AG04450 (cell line): ENCODE results near the gene MC5R. TPM values are rescaled to one million over a fixed set of nuclear protein-coding genes. Genes with fewer than 3 reads are reported as not detected.

Experiments
- CTCF ChIA-PET: fragments of 300-600, 350-600 bp; formaldehyde crosslinking; extraction: SDS; loops from one replicate; lab custom pipeline; 2022; ENCODE audit warnings: antibody characterized with exemption, inconsistent platforms; lab: Charles Lee
- POLR2A ChIA-PET: fragments of 350-600 bp; formaldehyde crosslinking; extraction: SDS; loops from one replicate; lab custom pipeline; 2021; ENCODE audit warnings: antibody characterized with exemption, inconsistent platforms; lab: Yijun Ruan, JAX
- DNase-seq: peaks from one replicate; pipeline ENCODE4 v3.0.0-alpha.2; 2011; ENCODE audit warnings: low read depth, low spot score
- H3K27ac ChIP-seq: one replicate; pipeline ENCODE4 v1.5.1; 2012; ENCODE audit warnings: low read depth, low read length, control low read depth
- H3K27me3 ChIP-seq: one replicate; pipeline ENCODE4 v1.6.0; 2012; ENCODE audit warnings: low read length; ENCODE audit not compliant: control insufficient read depth, insufficient read depth
- H3K4me3 ChIP-seq: 2 replicates; pipeline ENCODE4 v1.5.1; 2011; ENCODE audit warnings: mild to moderate bottlenecking, low read depth, low read length, control low read depth
- H3K9me3 ChIP-seq: 2 replicates; pipeline ENCODE4 v1.5.1; 2012; ENCODE audit warnings: low read length; ENCODE audit not compliant: control insufficient read depth, insufficient read depth
- polyA plus RNA-seq: library from polyadenylated mRNA; depleted of rRNA; stranded (reverse); fragments of >200 nt; gene quantifications from 2 replicates; pipeline ENCODE4 v1.2.3, GENCODE V29; 2011
- TF ChIP-seq, protein P1 (sequence below): IDR thresholded peaks from 2 replicates; pipeline ENCODE4 v1.5.1; 2011; ENCODE audit warnings: low read depth, low read length, control low read depth, inconsistent platforms

Gene MC5R
- polyA plus RNA-seq, 1 experiment = not detected

DNA sequence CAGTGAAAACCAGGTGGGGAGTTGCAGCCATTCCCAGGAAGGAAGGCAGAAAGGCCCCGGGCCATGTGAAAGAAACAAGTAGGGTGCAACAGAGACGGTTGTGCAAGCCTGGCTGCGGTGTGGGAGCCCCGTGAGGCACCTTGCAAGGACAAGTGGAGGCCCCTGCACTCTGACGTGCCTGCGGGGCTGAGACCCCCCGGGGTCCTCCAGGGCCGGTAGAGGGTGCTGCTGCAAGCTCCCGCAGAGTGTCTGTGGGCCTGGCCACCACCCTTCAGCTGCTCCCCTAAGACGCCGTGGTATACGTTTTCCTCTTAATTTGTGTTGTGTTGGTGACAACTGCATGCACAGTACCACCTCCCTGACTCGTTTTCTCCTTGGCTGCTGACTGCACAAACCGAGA, 27.4 kb upstream of the MC5R start:
- CTCF ChIA-PET = no interaction called here
- POLR2A ChIA-PET = no interaction called here
- DNase-seq = no peak
- H3K27ac ChIP-seq = no peak overlapping the region
- H3K27me3 ChIP-seq = no peaks in the 10 kb centered on the region
- H3K4me3 ChIP-seq = no peak overlapping the region
- TF ChIP-seq, protein P1, sequence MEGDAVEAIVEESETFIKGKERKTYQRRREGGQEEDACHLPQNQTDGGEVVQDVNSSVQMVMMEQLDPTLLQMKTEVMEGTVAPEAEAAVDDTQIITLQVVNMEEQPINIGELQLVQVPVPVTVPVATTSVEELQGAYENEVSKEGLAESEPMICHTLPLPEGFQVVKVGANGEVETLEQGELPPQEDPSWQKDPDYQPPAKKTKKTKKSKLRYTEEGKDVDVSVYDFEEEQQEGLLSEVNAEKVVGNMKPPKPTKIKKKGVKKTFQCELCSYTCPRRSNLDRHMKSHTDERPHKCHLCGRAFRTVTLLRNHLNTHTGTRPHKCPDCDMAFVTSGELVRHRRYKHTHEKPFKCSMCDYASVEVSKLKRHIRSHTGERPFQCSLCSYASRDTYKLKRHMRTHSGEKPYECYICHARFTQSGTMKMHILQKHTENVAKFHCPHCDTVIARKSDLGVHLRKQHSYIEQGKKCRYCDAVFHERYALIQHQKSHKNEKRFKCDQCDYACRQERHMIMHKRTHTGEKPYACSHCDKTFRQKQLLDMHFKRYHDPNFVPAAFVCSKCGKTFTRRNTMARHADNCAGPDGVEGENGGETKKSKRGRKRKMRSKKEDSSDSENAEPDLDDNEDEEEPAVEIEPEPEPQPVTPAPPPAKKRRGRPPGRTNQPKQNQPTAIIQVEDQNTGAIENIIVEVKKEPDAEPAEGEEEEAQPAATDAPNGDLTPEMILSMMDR = no peak
- H3K9me3 ChIP-seq = peaks cover 4% of the 10 kb centered on the region; the same call in 1 of the 2 replicates

- DNase-seq = no peak
- CTCF ChIA-PET = interaction anchor here (1.2 kb wide), 1 partner anchor 290 kb away, joined by 3 read pairs; no protein-coding TSS in a partner anchor
Observed at GRCh38 chr18:13797157-13797611, 26.8 kb upstream of the MC5R start.

GRCh38 chr18:13799396-13799795, 24.6 kb upstream of the MC5R start:
- Histone ChIP-seq H3K9me3 (peaks cover 4% of the 10 kb centered on the region; the same call in 1 of the 2 replicates), H3K27me3 (no peaks in the 10 kb centered on the region), H3K27ac (no peak overlapping the region), H3K4me3 (no peak overlapping the region)
- ChIA-PET POLR2A (no interaction called here), CTCF (no interaction called here)
- DNase-seq = no peak
- TF ChIP-seq, protein P1 = no peak

More at GRCh38 chr18:13797157-13797611, 26.8 kb upstream of the MC5R start:
- POLR2A ChIA-PET = no interaction called here
- H3K9me3 ChIP-seq = peaks cover 4% of the 10 kb centered on the region; the same call in 1 of the 2 replicates
- H3K4me3 ChIP-seq = no peak overlapping the region
- no peaks in the 10 kb centered on the region for H3K27me3 ChIP-seq
- H3K27ac ChIP-seq = no peak overlapping the region
- TF ChIP-seq, protein P1 = no peak

GRCh38 chr18:13800505-13801259, 23.3 kb upstream of the MC5R start:
- Histone ChIP-seq H3K27ac (no peak overlapping the region), H3K27me3 (no peaks in the 10 kb centered on the region), H3K9me3 (peaks cover 4% of the 10 kb centered on the region; the same call in 1 of the 2 replicates), H3K4me3 (no peak overlapping the region)
- DNase-seq = no peak
- TF ChIP-seq, protein P1 = peak; percentile 27
- ChIA-PET POLR2A (no interaction called here), CTCF (no interaction called here)

DNA sequence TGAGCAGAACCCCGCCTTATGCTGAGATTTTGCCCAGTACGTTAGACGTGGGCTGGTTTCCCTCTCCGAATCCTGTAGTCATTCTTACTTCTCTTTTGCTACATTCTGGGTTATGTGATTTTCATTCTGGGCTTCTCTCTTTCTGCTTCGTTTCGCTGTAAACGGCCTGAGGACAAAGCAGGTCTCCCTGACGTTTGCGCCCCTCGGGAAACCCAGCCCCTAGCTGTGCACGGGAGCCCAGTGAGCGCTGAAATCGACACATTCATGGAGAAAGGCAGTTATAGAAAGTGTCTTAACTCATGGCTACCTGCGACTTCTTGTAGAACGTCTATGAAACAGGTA, 22.7 kb upstream of the MC5R start:
- Histone ChIP-seq H3K27ac (no peak overlapping the region), H3K9me3 (peaks cover 4% of the 10 kb centered on the region; the same call in 1 of the 2 replicates), H3K4me3 (0 out of 2 replicates have a peak overlapping the region, but pooled peaks have one; percentile 21), H3K27me3 (no peaks in the 10 kb centered on the region)
- ChIA-PET POLR2A (no interaction called here), CTCF (interaction anchor here (0.6 kb wide), 1 partner anchor 93 kb away, joined by 4 read pairs; no protein-coding TSS in a partner anchor)
- no peak for DNase-seq
- TF ChIP-seq, protein P1 = no peak
